Measurements from ENCODE around the gene CCN2.

CCN2 gene

GRCh38 chr6:131898718-131899117, 52.5 kb downstream of the CCN2 start:
- no peak for TF ChIP-seq POLR2AphosphoS5 (IDR thresholded peaks at IDR 0.05; ENCODE audit: low read depth, low read length)
- TF ChIP-seq POLR2A (IDR thresholded peaks at IDR 0.05; ENCODE audit: low read depth, low read length), result no peak
- no peak for TF ChIP-seq POU2F2 (IDR thresholded peaks at IDR 0.05; ENCODE audit: low read depth, low read length)
- no peak for TF ChIP-seq TAF1 (IDR thresholded peaks at IDR 0.05; ENCODE audit: low read depth, low read length)
- no peak for TF ChIP-seq PAX5 (IDR thresholded peaks at IDR 0.05; ENCODE audit: insufficient read depth, low read length, severe bottlenecking)
- no peak for TF ChIP-seq SPI1 (IDR thresholded peaks at IDR 0.05; ENCODE audit: low read depth, low read length)
- FAIRE-seq (no peak), DNase-seq (ENCODE audit: insufficient read length, low spot score) (no peak)

All from GM12891 (cell line).